Mucosa of stomach (tissue), 1 donor: ENCODE results near the gene IDI1.
"Not testable (repeated sequence)": the region's sequence is repeated elsewhere in the genome, so short reads cannot be mapped to it uniquely, and the experiment has no call there.

Experiments used
- H3K27me3 ChIP-seq: one replicate; pipeline ENCODE4 v1.7.0; 2013; ENCODE audit warnings: mild to moderate bottlenecking, low read length; ENCODE audit not compliant: control insufficient read depth, insufficient read depth
- H3K36me3 ChIP-seq: one replicate; pipeline ENCODE4 v1.7.0; 2013; ENCODE audit warnings: low read length; ENCODE audit not compliant: control insufficient read depth, insufficient read depth
- H3K4me1 ChIP-seq: one replicate; pipeline ENCODE4 v1.7.0; 2013; ENCODE audit warnings: mild to moderate bottlenecking, low read length; ENCODE audit not compliant: control insufficient read depth, insufficient read depth
- H3K4me3 ChIP-seq: one replicate; pipeline ENCODE4 v1.7.0; 2013; ENCODE audit warnings: low read length
- H3K9ac ChIP-seq: one replicate; pipeline ENCODE4 v1.7.0; 2013; ENCODE audit warnings: mild to moderate bottlenecking, low read length, moderate library complexity
- H3K9me3 ChIP-seq: one replicate; pipeline ENCODE4 v1.7.0; 2013; ENCODE audit warnings: mild to moderate bottlenecking, low read length, moderate library complexity; ENCODE audit not compliant: control insufficient read depth
- donor health status: Pancreatic carcinoma.

Gene IDI1

GRCh38 chr10:1043532-1043995, 5.4 kb downstream of the IDI1 start:
- Histone ChIP-seq H3K9me3 (no peaks in the 10 kb centered on the region), H3K9ac (peak overlapping the region; percentile 33), H3K4me1 (peaks cover 4% of the 10 kb centered on the region), H3K4me3 (no peak overlapping the region), H3K36me3 (peaks cover 5% of the 10 kb centered on the region), H3K27me3 (no peaks in the 10 kb centered on the region)

- H3K27me3 ChIP-seq = no peaks in the 10 kb centered on the region
- H3K9me3 ChIP-seq = no peaks in the 10 kb centered on the region
- H3K4me1 ChIP-seq = no peaks in the 10 kb centered on the region
- H3K9ac ChIP-seq = no peak overlapping the region
- H3K36me3 ChIP-seq = peaks cover 5% of the 10 kb centered on the region
- no peak overlapping the region for H3K4me3 ChIP-seq
Measured at GRCh38 chr10:1041514-1041913, 7.4 kb downstream of the IDI1 start.

- peaks cover 5% of the 10 kb centered on the region for H3K36me3 ChIP-seq
Measured at GRCh38 chr10:1040133-1040532, 8.8 kb downstream of the IDI1 start.

GRCh38 chr10:1038769-1039168, 10.2 kb downstream of the IDI1 start:
- not testable (repeated sequence) for H3K36me3 ChIP-seq, H3K4me1 ChIP-seq, H3K27me3 ChIP-seq, H3K9ac ChIP-seq, H3K9me3 ChIP-seq, H3K4me3 ChIP-seq

More at GRCh38 chr10:1040133-1040532, 8.8 kb downstream of the IDI1 start:
- Histone ChIP-seq H3K9me3 (no peaks in the 10 kb centered on the region), H3K4me3 (no peak overlapping the region), H3K4me1 (no peaks in the 10 kb centered on the region), H3K9ac (no peak overlapping the region), H3K27me3 (no peaks in the 10 kb centered on the region)

GRCh38 chr10:1037098-1037497, 11.8 kb downstream of the IDI1 start:
- no peak overlapping the region for H3K9ac ChIP-seq
- H3K9me3 ChIP-seq = no peaks in the 10 kb centered on the region
- H3K4me3 ChIP-seq = no peak overlapping the region
- H3K36me3 ChIP-seq = no peaks in the 10 kb centered on the region
- H3K4me1 ChIP-seq = no peaks in the 10 kb centered on the region
- H3K27me3 ChIP-seq = no peaks in the 10 kb centered on the region

GRCh38 chr10:1036341-1036791, 12.6 kb downstream of the IDI1 start:
- Histone ChIP-seq H3K36me3 (no peaks in the 10 kb centered on the region), H3K4me3 (no peak overlapping the region), H3K9ac (no peak overlapping the region), H3K9me3 (no peaks in the 10 kb centered on the region), H3K4me1 (no peaks in the 10 kb centered on the region), H3K27me3 (no peaks in the 10 kb centered on the region)

GRCh38 chr10:1035201-1035600, 13.7 kb downstream of the IDI1 start:
- H3K9me3 ChIP-seq = no peaks in the 10 kb centered on the region

GRCh38 chr10:1034758-1035157, 14.2 kb downstream of the IDI1 start:
- Histone ChIP-seq H3K4me1 (no peaks in the 10 kb centered on the region), H3K4me3 (no peak overlapping the region), H3K27me3 (no peaks in the 10 kb centered on the region), H3K36me3 (no peaks in the 10 kb centered on the region), H3K9ac (no peak overlapping the region), H3K9me3 (no peaks in the 10 kb centered on the region)

More at GRCh38 chr10:1035201-1035600, 13.7 kb downstream of the IDI1 start:
- no peaks in the 10 kb centered on the region for H3K27me3 ChIP-seq
- H3K4me3 ChIP-seq = no peak overlapping the region
- no peaks in the 10 kb centered on the region for H3K4me1 ChIP-seq
- no peak overlapping the region for H3K9ac ChIP-seq
- no peaks in the 10 kb centered on the region for H3K36me3 ChIP-seq

- H3K27me3 ChIP-seq = no peaks in the 10 kb centered on the region
- no peak overlapping the region for H3K4me3 ChIP-seq
- H3K4me1 ChIP-seq = no peaks in the 10 kb centered on the region
- H3K9ac ChIP-seq = no peak overlapping the region
- no peaks in the 10 kb centered on the region for H3K36me3 ChIP-seq
- no peaks in the 10 kb centered on the region for H3K9me3 ChIP-seq
Measured at GRCh38 chr10:1033601-1034000, 15.3 kb downstream of the IDI1 start.

- H3K36me3 ChIP-seq = no peaks in the 10 kb centered on the region
- no peaks in the 10 kb centered on the region for H3K27me3 ChIP-seq
- H3K9me3 ChIP-seq = no peaks in the 10 kb centered on the region
- no peak overlapping the region for H3K9ac ChIP-seq
- no peaks in the 10 kb centered on the region for H3K4me1 ChIP-seq
- H3K4me3 ChIP-seq = no peak overlapping the region
Measured at GRCh38 chr10:1029838-1030237, 19.1 kb downstream of the IDI1 start.

GRCh38 chr10:1026578-1026977, 22.3 kb downstream of the IDI1 start:
- Histone ChIP-seq H3K27me3 (no peaks in the 10 kb centered on the region), H3K9ac (no peak overlapping the region), H3K4me1 (no peaks in the 10 kb centered on the region), H3K4me3 (no peak overlapping the region), H3K36me3 (no peaks in the 10 kb centered on the region), H3K9me3 (no peaks in the 10 kb centered on the region)

GRCh38 chr10:1025683-1026082, 23.2 kb downstream of the IDI1 start, which contains the start of gene IDI2:
Gene IDI2 (minus strand): TSS chr10:1025859. CDS start chr10:1024723, 1,136 bp downstream.
- no peak within 1 kb of the TSS for H3K9ac ChIP-seq
- no peaks in the 10 kb centered on the region for H3K9me3 ChIP-seq
- H3K4me3 ChIP-seq = no peak within 1 kb of the TSS
- no peaks in the 10 kb centered on the region for H3K4me1 ChIP-seq
- no peaks in the 10 kb centered on the region for H3K27me3 ChIP-seq
- no peaks in the 10 kb centered on the region for H3K36me3 ChIP-seq

GRCh38 chr10:1024103-1024502, 24.8 kb downstream of the IDI1 start:
- Histone ChIP-seq H3K4me1 (no peaks in the 10 kb centered on the region), H3K27me3 (no peaks in the 10 kb centered on the region), H3K9me3 (no peaks in the 10 kb centered on the region), H3K9ac (no peak overlapping the region), H3K4me3 (no peak overlapping the region), H3K36me3 (no peaks in the 10 kb centered on the region)
